Measurements from ENCODE around the gene BEND7. TPM values are rescaled to one million over a fixed set of nuclear protein-coding genes. Genes with fewer than 3 reads are reported as not detected.

Gene BEND7
- polyA plus RNA-seq, 1 of the 3 experiments (the other 2 are of a cell fraction): 9.2 TPM

GRCh38 chr10:13425397-13425796, 103.4 kb downstream of the BEND7 start (continued):
- no peak for TF ChIP-seq MXI1 (IDR thresholded peaks at IDR 0.05; ENCODE audit: low read depth, low read length)
- no peak for TF ChIP-seq ZBTB33 (IDR thresholded peaks at IDR 0.05; ENCODE audit: borderline replicate concordance, low read depth)

GRCh38 chr10:13422800-13423199, 106.0 kb downstream of the BEND7 start:
- Histone ChIP-seq H3K9ac (no peak overlapping the region), H3K27ac (ENCODE audit: low read depth in 2 of 2, low read length in 1 of 2) (no peak overlapping the region), H3K9me3 (no peaks in the 10 kb centered on the region), H3K4me1 (ENCODE audit: control insufficient read depth in 1 of 2, insufficient read depth in 2 of 2, low read depth in 1 of 2, low read length in 1 of 2) (no peaks in the 10 kb centered on the region), H3K4me3 (ENCODE audit: low read depth in 2 of 2, low read length in 1 of 2) (no peak overlapping the region), H3K9me2 (no peaks in the 10 kb centered on the region), H3F3A (replicated peaks; ENCODE audit: insufficient read depth) (no peaks in the 10 kb centered on the region), H3K4me2 (no peak overlapping the region), H3K27me3 (ENCODE audit: insufficient read depth) (no peaks in the 10 kb centered on the region; the same call in 1 of the 2 replicates), H3K36me3 (replicated peaks in 1 of 2; ENCODE audit: control insufficient read depth in 1 of 2, insufficient read depth in 2 of 2, low read length in 1 of 2) (no peaks in the 10 kb centered on the region), H3K79me2 (ENCODE audit: insufficient read depth) (no peaks in the 10 kb centered on the region), H4K20me1 (ENCODE audit: insufficient read depth) (no peaks in the 10 kb centered on the region), H2AFZ (ENCODE audit: low read depth) (no peak overlapping the region)
- ChIA-PET POLR2A (no interaction called here), CTCF (interaction anchor here (1.4 kb wide), 1 partner anchor 18 kb away, joined by 6 read pairs; no protein-coding TSS in a partner anchor)
- TF ChIP-seq EZH2phosphoT487 (IDR thresholded peaks at IDR 0.05; ENCODE audit: borderline replicate concordance, low read depth): no peak
- TF ChIP-seq PBX3 (IDR thresholded peaks at IDR 0.05): no peak
- TF ChIP-seq FOXJ3 (CRISPR knock-in tag; IDR thresholded peaks at IDR 0.05): no peak
- no peak for DNase-seq
- 55% methylated on average over 9 of the region's 9 CpGs for WGBS (ENCODE audit: low lambda C conversion rate)

GRCh38 chr10:13421382-13421917, 107.4 kb downstream of the BEND7 start:
- H4K20me1 ChIP-seq (ENCODE audit: insufficient read depth): no peaks in the 10 kb centered on the region
- no peak overlapping the region for H3K27ac ChIP-seq (ENCODE audit: low read depth in 2 of 2, low read length in 1 of 2)
- POLR2A ChIA-PET: no interaction called here
- H3K4me3 ChIP-seq (ENCODE audit: low read depth in 2 of 2, low read length in 1 of 2): no peak overlapping the region
- no peaks in the 10 kb centered on the region; the same call in 1 of the 2 replicates for H3K27me3 ChIP-seq (ENCODE audit: insufficient read depth)
- H3K4me1 ChIP-seq (ENCODE audit: control insufficient read depth in 1 of 2, insufficient read depth in 2 of 2, low read depth in 1 of 2, low read length in 1 of 2): no peaks in the 10 kb centered on the region
- DNase-seq: no peak
- H3F3A ChIP-seq (replicated peaks; ENCODE audit: insufficient read depth): no peaks in the 10 kb centered on the region
- no peaks in the 10 kb centered on the region for H3K79me2 ChIP-seq (ENCODE audit: insufficient read depth)
- H3K9me2 ChIP-seq: no peaks in the 10 kb centered on the region
- no peak overlapping the region for H2AFZ ChIP-seq (ENCODE audit: low read depth)
- no peak for TF ChIP-seq MEF2A (IDR thresholded peaks at IDR 0.05; ENCODE audit: borderline replicate concordance, low read depth)
- TF ChIP-seq GABPA (IDR thresholded peaks at IDR 0.05; ENCODE audit: low read depth): no peak
- no peak for TF ChIP-seq GATA2 (CRISPR knock-in tag; IDR thresholded peaks at IDR 0.05)
- no peak for TF ChIP-seq PBX3 (IDR thresholded peaks at IDR 0.05)
- TF ChIP-seq SIN3A (IDR thresholded peaks at IDR 0.05; ENCODE audit: borderline replicate concordance, low read depth, low read length): no peak
- no peak for TF ChIP-seq SMC3 (IDR thresholded peaks at IDR 0.05; ENCODE audit: low read depth, low read length)
- no peak for TF ChIP-seq FOSL2 (IDR thresholded peaks at IDR 0.05; ENCODE audit: borderline replicate concordance, low read depth)
- TF ChIP-seq NFIC (IDR thresholded peaks at IDR 0.05; ENCODE audit: borderline replicate concordance): no peak
- no peak overlapping the region for H3K4me2 ChIP-seq
- H3K36me3 ChIP-seq (replicated peaks in 1 of 2; ENCODE audit: control insufficient read depth in 1 of 2, insufficient read depth in 2 of 2, low read length in 1 of 2): no peaks in the 10 kb centered on the region
- H3K9ac ChIP-seq: no peak overlapping the region
- CTCF ChIA-PET: interaction anchor here (1.0 to 1.5 kb wide), 2 partner anchors 19 to 49 kb away, joined by 4 to 8 read pairs; no protein-coding TSS in a partner anchor
- WGBS (ENCODE audit: low lambda C conversion rate): 48% methylated on average over 2 of the region's 2 CpGs
- H3K9me3 ChIP-seq: no peaks in the 10 kb centered on the region
